ENCODE measurements around the gene GNG8. TPM values are rescaled to one million over a fixed set of nuclear protein-coding genes. Genes with fewer than 3 reads are reported as not detected.

The GNG8 gene
- total RNA-seq, 4 donors from 2014 or later: not detected

DNA sequence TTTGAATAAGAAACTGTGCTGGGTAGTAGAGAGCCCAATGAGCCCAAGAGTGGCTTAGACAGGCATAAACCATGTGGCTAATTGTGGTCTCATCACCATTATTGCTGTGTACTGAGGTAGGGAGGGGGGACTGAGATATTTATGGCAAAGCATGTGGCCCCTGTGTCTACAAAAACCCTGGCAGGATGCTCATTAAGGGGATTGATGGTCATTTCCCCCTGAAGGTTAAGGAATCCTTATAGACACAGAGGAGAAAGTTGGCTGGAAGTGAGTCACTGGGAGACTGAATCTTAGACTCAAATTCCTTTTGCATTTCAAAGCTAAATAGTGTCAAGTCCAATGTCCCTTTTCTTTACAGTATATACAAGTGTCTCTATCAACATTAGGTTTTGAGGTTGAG, 34.8 kb upstream of the GNG8 start:
- Histone ChIP-seq H3K9me3 (no peaks in the 10 kb centered on the region), H3K4me3 (no peak overlapping the region), H3K4me1 (no peaks in the 10 kb centered on the region), H3K27ac (no peak overlapping the region), H3K27me3 (no peaks in the 10 kb centered on the region), H3K36me3 (peaks cover 0 to 35% (median 4%) of the 10 kb centered on the region in 3 donors)
- TF ChIP-seq POLR2A (IDR thresholded peaks at IDR 0.05) (no peak), EP300 (IDR thresholded peaks at IDR 0.05) (no peak)
- TF ChIP-seq, protein P1, sequence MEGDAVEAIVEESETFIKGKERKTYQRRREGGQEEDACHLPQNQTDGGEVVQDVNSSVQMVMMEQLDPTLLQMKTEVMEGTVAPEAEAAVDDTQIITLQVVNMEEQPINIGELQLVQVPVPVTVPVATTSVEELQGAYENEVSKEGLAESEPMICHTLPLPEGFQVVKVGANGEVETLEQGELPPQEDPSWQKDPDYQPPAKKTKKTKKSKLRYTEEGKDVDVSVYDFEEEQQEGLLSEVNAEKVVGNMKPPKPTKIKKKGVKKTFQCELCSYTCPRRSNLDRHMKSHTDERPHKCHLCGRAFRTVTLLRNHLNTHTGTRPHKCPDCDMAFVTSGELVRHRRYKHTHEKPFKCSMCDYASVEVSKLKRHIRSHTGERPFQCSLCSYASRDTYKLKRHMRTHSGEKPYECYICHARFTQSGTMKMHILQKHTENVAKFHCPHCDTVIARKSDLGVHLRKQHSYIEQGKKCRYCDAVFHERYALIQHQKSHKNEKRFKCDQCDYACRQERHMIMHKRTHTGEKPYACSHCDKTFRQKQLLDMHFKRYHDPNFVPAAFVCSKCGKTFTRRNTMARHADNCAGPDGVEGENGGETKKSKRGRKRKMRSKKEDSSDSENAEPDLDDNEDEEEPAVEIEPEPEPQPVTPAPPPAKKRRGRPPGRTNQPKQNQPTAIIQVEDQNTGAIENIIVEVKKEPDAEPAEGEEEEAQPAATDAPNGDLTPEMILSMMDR (IDR thresholded peaks at IDR 0.05): no peak
- no peak for DNase-seq (ENCODE audit: low spot score in 2 of 2)

DNA sequence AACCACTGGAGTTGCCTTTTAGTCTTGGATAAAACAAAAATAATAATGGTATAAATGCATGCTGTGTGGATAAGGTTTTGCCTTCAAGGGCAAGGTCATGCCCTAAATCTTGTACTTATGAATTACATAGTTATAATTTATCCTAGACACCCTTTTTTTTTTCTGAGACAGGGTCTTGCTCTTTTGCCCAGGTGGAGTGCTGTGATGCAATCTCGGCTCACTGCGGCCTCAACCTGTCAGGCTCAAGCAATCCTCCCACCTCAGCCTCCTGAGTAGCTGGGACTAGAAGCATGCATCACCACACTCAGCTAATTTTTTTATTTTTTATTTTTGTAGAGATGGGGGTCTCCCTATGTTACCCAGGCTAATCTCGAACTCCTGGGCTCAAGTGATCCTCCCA, 32.7 kb upstream of the GNG8 start:
- DNase-seq (ENCODE audit: low spot score in 2 of 2): no peak
- H3K9me3 ChIP-seq: no peaks in the 10 kb centered on the region
- 90 to 94% methylated on average over 3 of the region's 3 CpGs for WGBS, 2 donors
- H3K27ac ChIP-seq: no peak overlapping the region
- TF ChIP-seq, protein P1 (IDR thresholded peaks at IDR 0.05): no peak
- TF ChIP-seq POLR2A (IDR thresholded peaks at IDR 0.05) (no peak), EP300 (IDR thresholded peaks at IDR 0.05) (no peak)
- H3K36me3 ChIP-seq: peaks cover 0 to 14% (median 0%) of the 10 kb centered on the region in 3 donors
- H3K4me3 ChIP-seq: no peak overlapping the region
- H3K27me3 ChIP-seq: no peaks in the 10 kb centered on the region
- H3K4me1 ChIP-seq: no peaks in the 10 kb centered on the region

DNA sequence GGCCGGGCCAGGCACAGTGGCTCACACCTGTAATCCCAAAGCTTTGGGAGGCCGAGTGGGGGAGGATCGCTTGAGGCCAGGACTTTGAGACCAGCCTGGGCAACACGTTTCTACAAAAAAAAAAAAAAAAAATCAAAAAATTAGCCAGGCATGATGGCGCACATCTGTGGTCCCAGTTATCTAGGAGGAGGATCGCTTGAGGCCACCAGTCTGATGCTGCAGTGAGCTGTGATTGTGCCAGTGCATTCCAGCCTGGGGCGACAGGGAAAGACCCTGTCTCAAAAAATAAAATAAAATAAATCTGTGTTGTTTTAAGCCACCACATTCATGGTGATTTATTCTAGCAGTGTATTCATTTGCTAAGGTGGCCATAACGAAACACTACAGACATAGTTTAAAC, 29.1 kb upstream of the GNG8 start:
- WGBS, 2 donors: 81 to 86% methylated on average over 8 of the region's 8 CpGs
- TF ChIP-seq, protein P1 (IDR thresholded peaks at IDR 0.05): no peak
- TF ChIP-seq POLR2A (IDR thresholded peaks at IDR 0.05) (no peak), EP300 (IDR thresholded peaks at IDR 0.05) (no peak)
- no peaks in the 10 kb centered on the region for H3K9me3 ChIP-seq
- H3K27ac ChIP-seq: no peak overlapping the region
- peaks cover 0 to 18% (median 8%) of the 10 kb centered on the region in 4 donors for H3K4me1 ChIP-seq
- H3K4me3 ChIP-seq: no peak overlapping the region
- H3K36me3 ChIP-seq: no peaks in the 10 kb centered on the region
- H3K27me3 ChIP-seq: no peaks in the 10 kb centered on the region
- no peak for DNase-seq (ENCODE audit: low spot score in 2 of 2)

DNA sequence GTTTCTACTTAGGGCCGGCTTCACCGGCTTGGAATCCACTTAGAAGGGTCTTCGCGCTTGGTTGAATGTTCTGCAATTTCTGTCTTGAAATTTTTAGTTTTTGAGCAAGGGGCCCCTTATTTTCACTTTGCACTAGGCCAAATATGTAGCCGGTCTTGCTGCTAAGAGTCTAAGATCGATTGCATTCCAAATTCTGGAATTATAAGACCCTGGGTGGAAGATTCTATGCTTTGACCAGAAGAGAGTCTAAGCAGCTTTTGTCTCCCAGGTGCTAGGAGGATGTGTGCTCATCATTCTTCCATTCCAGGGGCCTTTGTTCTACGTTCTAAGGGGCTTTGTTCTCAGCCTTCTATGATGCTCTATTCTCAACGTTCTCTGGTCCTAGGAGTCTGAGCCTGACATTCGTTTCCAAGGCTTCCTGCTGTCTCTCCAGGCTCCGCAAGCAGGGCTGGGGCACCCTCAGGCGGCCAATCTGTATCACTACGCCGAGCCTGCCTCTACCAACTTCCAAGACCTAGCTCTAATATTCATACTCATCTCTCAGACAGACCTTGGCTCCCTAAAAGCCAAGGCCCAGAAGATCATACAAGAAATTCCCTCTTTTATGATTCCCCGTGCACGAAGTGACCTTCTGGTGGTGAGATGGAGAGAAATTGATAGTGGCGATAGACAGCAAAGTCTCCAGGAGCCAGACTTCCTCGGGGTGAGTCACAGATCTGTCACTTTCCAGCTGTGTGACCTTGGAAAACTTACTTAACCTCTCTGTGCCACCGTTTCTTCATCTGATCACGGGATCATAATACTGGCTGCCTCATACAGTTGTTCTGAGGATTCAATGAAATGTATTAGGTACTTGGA, 26.0 kb upstream of the GNG8 start:
- DNase-seq (ENCODE audit: low spot score in 2 of 2): peak; percentile 66 to 79
- Histone ChIP-seq H3K27ac (peak overlapping the region; percentile 72 to 91 (median 81)), H3K36me3 (no peaks in the 10 kb centered on the region), H3K4me1 (peaks cover 0 to 35% (median 20%) of the 10 kb centered on the region in 4 donors), H3K9me3 (no peaks in the 10 kb centered on the region), H3K4me3 (peak overlapping the region; percentile 14 to 65 (median 34)), H3K27me3 (no peaks in the 10 kb centered on the region)
- TF ChIP-seq, protein P1 (IDR thresholded peaks at IDR 0.05): peak; percentile 89 to 95 (median 92)
- TF ChIP-seq EP300 (IDR thresholded peaks at IDR 0.05) (peak in 1 of 2 donors; percentile 18), POLR2A (IDR thresholded peaks at IDR 0.05) (no peak)
- 6 to 8% methylated on average over 19 of the region's 19 CpGs for WGBS, 2 donors

DNA sequence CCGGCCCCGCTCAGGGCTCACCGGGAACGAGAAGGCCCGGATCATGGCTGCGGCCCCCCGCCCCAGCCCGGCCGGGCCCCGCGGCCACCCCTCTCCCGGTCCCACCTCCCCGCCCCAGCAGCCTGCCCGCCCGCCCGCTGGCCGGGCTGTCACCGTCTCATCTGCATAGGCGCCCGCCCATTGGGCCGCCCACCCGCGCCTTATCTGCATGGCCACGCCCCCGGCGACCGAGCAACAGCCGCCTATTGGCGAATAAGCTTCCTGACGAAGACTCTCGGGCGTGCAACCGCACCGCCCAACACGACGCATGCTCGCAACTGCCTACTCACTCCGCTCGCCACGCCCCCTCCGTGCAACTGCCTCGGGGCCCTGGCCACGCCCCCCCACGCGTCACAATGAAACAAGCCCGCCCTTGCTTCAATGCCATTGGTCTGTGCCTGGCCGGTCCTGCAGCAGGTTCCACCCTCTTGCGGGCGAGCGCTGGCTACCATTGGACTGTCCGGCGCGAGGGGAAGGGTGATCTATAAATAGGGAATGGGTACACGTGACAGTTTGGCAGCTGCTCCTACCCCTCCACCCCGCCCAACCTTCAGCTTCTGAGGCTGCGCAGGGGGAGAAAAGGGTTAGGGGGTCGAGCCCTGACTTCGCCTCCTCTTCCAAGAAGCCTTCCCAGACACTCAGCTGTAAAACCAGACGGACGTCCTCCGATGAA, 25.2 kb upstream of the GNG8 start, which contains the start of gene DACT3:
DACT3 (minus strand) TSS at position 163 of the 712 bp plus-strand sequence; CDS start at position 45, 118 bp downstream.
- TF ChIP-seq POLR2A (IDR thresholded peaks at IDR 0.05): peak in 1 of 2 donors; percentile 65
- TF ChIP-seq, protein P1 (IDR thresholded peaks at IDR 0.05): peak in 3 of 5 experiments; percentile 35 to 54 (median 47)
- peak; percentile 24 to 95 for TF ChIP-seq EP300 (IDR thresholded peaks at IDR 0.05)
- Histone ChIP-seq H3K27ac (peak within 1 kb of the TSS; percentile 72 to 91 (median 81)), H3K9me3 (no peaks in the 10 kb centered on the region), H3K4me1 (peaks cover 0 to 35% (median 20%) of the 10 kb centered on the region in 4 donors), H3K36me3 (no peaks in the 10 kb centered on the region), H3K4me3 (peak within 1 kb of the TSS; percentile 47 to 91 (median 64)), H3K27me3 (no peaks in the 10 kb centered on the region)
- DNase-seq (ENCODE audit: low spot score in 2 of 2): peak; percentile 100
- WGBS, 2 donors: 1% methylated on average over 18 to 32 of the region's 61 CpGs
